Measurements from ENCODE around the gene PARP4.
"Not testable (repeated sequence)": the region's sequence is repeated elsewhere in the genome, so short reads cannot be mapped to it uniquely, and the experiment has no call there.

PARP4 gene

DNA sequence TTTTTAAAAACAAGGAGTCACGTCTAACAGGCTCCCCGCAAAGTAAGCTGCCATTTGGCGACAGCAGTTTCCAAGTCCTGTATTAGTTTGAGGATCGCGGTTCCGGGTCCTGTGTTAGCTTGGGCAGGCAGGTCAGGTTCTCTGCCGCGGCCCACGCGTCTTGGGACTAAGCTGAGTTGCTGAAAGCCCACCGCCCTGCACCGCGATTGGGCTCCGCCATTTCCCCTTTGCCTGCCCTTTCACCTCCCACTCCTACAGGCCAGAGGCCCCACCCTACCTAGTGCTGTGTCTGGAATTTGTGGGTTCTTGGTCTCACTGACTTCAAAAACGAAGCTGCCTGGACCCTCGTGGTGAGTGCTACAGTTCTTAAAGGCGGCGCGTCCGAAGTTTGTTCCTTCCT, 6.8 kb downstream of the PARP4 start:
- no peak for DNase-seq (ENCODE audit: low read depth)

DNA sequence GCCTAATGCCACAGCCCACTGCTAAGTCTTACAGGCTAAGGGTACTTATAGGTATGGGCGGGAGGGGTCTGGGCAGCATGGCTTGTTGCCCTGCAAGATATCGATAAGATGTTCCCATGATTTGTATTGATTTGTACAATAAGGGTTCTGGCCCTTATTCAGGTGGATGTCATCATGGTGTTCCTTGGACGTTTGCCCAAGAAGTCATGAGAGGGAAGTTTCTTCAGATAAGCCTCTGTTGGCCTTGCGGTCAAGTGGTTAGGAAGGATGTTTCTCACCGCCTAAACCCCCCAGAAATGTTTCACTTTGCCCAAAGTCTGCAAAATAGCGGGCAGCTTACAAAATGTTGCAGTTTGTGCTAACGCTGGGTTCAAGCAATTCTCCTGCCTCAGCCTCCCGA, 7.3 kb downstream of the PARP4 start:
- DNase-seq (ENCODE audit: low read depth), result no peak

DNA sequence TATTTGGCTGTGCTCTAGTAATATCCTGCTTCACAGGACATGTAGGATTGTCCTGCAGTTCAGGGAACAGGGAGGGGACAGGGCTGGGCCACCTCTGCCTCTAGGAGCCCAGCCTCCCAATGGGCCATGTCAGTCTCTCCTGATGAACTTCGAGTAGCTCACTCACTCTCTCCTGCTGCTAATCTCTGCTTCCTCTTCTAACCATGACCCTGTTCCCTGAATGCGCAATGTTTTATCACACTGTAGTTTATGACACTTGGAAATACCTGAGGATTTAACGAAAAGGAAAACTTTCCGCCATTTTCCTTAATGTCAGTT, 9.2 kb downstream of the PARP4 start:
- DNase-seq (ENCODE audit: low read depth), result no peak

DNA sequence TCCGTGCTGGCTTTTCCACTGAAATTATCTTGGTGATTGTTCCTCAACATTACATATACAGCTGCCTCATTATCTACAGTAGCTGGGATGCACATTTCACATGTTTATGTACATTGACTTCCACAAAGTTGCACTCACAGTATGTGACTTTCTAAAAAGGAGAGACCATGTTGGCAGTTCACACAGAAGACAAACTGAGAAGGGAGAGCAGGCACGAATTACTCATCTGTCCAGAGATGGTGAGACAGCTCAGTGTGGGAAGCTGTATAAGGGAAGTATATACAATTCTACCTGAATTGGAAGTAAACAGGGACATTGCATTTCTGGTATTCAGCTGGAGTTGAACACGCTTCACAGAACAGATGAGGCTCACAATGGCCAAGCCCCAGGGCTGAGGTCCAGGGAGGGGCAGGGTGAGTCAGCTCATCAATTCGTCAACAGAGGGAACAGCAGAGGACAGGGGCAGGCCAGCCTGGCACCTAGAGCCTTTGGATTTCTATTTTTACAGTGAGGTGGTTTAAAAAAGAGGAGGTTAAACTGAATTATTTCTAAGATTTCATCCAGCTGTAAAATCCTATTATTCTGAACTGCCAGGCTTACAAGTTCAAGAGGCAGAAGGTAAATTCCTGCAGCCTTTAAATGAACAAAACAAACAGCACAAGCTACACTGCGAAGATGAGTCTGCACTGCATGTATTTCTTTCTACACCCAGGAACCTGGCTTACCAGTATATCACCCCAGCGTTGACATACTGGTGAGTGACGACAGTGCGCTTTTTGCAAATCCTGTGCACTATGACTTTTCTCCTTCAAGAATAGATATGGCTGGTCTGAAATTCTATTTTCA, 9.8 kb downstream of the PARP4 start:
- DNase-seq (ENCODE audit: low read depth), result no peak

DNA sequence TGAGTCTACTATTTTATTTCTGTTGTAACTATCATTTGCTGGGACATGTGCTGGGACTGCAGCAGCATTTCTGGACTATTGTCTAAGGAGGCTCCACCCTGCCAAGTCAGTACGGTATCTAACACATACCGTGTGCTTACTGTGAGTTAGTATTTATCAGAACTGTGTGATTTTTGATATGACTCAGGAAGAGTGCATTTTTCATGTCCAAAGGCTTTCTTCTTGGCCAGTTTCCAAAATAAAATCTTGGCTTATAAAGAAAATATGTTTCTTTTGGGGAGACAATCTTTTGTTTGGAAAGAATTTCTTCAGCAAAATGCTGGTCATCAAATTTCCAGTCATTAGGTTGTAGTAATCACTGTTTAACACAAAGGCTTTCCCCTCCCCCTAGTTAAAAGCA, 11.6 kb downstream of the PARP4 start:
- DNase-seq (ENCODE audit: low read depth), result no peak

DNA sequence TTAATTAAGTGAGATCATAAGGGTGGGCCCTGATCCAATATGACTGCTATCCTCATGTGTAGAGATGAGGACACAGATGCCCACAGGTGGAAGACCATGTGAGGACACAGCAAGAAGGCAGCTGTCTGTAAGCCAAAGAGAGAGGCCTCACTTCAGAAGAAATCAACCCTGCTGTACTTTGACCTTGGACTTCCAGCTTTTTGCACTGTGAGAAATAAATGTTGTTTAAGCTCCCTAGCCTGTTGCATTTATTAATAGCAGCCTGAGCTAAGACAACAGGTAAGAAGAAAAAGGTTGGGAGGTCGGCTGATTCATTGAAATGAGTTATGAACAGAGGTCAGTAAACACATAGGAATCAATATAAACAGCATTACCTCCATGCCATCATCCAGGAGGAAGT, 14.8 kb downstream of the PARP4 start:
- DNase-seq (ENCODE audit: low read depth), result no peak

DNA sequence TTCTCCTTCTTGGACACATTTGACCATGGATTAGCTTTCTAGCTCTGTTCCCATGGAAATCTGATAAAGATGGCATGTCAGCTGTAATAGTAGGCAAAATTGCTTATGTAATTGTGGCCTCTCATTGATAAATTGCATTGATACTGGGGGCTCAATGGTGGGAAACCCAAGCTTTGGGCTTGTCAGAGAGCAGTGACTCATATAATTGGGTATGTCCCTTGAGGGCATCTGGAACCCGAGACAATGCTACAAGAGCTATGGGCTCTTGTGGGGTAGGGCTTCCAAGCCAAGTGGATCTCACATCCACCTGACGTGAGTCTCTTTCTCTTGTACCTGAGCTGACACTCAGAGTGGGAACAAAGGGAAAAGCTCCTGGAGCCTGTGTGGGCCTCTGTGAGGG, 16.3 kb downstream of the PARP4 start:
- DNase-seq (ENCODE audit: low read depth), result not testable (repeated sequence)

DNA sequence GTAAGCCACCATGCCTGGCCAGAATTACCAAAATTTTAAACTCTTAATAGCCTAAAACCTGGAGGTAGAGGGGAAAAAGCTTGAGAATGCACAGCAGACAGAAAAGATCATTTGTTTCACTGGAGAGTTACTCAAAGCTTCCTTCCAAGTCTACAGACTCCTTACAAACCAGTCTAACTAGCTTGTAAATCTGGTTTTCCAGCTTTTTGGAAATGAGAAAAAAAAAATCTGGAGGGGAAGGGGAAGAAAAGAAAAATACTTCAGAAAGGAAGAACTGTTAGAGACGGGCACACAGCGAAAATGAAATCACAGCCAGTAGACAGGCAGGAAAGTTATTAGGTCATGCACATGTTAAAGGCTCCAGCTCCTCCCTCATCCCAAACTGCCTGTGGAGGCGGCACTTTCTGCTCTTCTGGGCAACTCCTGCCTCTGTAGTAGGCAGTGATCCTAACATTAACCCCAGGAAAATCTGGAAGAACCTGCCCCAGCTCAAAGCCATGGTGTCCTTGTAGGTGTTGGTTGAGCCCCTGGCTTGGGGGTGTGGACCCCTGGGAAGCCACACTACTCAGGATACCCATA, 17.3 kb downstream of the PARP4 start:
- no peak for DNase-seq (ENCODE audit: low read depth)

DNA sequence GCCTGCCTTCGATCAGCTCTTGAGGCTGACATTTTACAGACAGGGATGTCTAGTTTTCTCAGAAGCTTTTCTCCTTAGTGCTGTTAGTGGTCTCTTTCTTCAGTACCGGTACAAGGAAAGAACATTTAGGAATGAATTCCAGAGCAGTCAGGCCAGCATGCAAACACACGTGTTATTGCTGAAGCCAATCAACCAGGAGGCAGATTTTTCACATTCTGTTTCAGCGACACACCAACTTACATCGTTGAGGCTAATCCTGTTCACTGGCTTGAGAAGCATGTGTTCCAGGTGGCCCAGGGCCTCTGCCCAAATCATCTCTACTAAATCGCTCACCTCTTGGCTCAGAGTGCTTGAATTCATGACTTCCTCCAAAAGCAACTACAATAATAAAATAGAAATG, 19.2 kb downstream of the PARP4 start:
- DNase-seq (ENCODE audit: low read depth), result no peak

DNA sequence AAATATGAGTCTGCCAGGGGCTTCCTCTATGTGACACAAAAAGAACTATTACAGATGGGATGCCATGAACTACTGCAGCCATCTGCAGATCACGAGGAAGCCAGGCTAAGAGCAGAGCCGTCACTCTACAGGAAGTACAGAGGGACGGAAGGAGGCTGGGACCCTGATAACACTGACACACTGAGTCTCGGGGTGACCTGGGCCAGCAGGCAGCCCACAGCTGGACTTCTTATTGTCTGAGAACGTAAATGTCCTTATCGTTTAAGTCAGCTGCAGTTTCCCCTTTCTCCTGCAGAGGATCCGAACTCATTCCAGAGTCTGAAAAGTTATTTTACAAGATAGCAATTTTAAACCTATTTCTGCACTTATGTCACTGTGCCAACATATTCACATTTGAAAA, 20.7 kb downstream of the PARP4 start:
- no peak for DNase-seq (ENCODE audit: low read depth)

DNA sequence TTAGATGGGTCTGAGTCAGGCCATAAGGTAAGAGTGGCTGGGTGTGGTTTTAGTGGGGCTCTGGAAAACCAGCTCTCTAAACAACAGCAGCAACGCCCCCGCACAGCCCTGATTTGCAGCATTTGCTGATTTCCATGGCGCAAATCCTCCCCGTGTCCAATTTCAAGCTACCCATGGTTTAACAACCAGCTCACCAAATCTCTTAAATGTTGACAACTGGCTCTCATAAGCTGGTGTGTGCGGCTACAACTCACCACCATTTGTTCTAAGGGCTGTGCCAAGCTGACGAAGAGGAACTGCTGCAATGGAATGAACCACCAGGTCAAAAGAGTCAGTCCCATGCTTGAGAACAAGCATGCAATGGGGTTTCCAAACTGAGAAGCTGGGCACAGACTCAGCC, 22.9 kb downstream of the PARP4 start:
- no peak for DNase-seq (ENCODE audit: low read depth)

DNA sequence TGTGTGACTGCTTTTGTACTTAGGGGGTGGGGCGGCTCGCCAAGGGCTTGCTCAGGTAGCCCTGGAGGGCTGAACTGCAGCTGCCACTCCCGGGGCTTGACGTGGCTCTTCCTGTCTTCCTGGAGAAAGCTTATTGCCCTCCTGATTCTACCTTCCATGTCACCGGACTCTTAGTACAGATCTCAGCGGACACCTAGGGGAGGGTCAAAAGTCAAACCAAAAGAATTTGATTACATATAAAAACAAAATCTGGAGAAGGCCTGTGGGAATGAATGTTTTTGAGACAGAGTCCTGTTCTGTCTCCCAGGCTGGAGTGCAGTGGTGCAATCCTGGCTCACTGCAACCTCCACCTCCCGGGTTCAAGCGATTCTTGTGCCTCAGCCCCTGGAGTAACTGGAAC, 24.5 kb downstream of the PARP4 start:
- not testable (repeated sequence) for DNase-seq (ENCODE audit: low read depth)

DNA sequence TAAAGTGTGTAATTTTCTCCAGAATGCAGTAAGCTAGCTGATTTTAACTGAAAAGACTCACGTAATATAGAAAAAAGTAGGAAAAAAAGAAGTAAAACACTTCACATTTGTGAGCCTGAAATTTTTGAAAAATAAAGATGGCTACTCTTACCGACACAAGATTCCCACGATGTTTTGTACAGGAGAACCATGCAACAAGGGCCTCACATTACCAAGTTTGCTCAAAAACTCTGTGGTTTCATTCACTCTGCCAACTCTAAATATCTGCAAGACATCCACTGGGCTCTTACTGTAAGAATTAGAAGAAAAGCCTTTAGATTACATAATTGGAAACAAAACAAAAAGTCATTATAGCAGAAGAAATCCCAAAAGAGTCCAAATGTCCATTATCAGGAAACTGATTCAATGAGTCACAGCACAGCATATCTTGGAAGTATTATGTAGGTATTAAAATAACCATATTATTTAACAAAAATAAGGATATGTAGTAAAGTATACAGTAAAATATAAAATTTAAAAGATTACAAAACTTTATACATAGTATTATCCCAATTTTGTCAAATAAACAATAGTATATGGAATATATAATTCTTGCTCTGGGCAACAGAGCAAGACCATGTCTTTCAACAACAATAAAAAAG, 26.4 kb downstream of the PARP4 start:
- not testable (repeated sequence) for DNase-seq (ENCODE audit: low read depth)

DNA sequence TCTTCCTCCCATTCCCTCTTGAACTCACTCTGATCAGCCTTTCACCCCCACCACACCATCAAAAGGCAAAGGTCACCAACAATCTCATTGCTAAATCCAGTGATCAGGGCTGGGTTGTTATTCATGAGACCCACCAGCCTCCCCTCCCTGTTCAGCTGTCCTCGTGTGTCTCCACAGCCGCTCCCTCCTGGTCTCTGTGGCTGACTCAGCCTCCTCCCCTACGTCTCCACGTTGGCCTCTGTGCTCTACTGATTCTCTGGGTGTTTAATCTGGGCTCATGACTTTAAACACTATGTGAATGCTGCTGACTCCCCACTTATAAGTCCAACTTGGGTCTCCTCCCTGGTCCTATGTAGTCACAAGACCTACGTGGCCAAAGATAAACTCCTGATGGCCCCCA, 38.9 kb downstream of the PARP4 start:
- no peak for DNase-seq (ENCODE audit: low read depth)

DNA sequence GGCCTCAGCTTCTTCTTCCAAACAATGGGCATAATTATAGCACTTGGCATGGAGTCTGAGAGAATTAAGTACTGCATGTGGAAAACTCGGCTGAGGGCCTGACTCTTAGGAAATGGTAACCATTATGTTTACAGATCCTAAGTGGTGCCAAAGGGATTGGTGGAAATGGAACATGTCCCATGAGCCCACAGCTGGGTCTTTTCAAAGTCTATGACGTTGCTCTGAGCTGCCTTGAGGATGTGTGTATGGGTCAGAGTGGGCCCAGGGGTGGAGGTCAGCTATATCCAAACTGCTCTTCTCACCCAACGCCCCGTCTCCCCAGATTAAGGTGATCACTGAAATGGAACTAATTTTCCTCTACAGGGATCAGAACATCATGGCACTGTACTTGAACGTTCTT, 40.4 kb downstream of the PARP4 start:
- DNase-seq (ENCODE audit: low read depth), result not testable (repeated sequence)

DNA sequence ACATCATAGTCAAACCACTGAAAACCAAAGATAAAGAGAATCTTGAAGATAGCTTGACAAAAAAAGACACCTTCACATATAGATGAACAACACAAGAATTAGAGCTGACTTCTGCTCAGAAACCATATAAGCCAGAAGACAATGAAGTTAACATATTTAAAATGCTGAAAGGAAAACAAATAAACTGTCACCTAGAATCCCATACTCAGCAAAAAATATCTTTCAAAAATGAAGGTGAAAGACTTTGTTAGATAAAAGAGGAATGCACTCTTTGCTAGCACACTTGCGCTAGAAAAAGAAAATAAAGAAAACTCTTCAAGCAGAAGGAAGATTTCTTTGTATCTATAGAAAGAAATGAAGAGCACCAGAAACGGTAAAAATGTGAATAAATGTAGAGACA, 49.5 kb downstream of the PARP4 start:
- DNase-seq (ENCODE audit: low read depth), result no peak

DNA sequence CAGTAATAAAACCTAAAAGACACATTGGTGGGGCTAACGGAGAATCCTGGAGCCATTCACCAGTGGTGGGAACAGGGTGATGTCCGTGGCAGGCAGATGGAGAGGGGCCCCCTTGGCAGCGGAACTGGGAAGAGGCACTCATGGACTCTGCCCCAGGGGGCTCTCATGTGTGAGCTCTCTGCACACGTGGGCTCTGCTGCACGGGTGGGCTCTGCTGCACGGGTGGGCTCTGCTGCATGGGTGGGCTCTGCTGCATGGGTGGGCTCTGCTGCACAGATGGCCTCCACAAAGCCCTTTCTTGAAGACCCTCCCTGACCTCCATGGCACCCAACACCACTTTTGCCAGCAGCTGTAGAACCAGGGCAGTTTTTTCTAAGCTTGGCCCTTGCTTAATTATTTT, 52.3 kb downstream of the PARP4 start:
- no peak for DNase-seq (ENCODE audit: low read depth)

DNA sequence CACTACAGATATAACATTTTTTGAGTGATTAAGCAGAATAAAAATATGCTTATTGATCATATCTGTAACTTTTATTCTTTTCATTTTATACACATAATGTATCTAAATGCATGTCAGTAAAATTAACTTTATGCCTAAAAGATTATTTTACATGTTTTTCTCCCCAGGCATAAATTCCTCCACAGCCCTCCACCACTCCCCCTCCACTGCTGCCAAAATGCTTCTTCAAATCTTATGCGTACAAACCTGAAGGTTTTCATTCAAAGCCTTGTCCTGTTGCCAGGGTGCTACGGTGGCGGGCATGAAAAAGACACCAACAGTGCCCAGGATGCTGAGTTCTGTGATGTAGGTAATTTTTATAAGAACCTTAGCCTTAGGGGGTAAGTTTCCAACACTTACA, 52.9 kb downstream of the PARP4 start:
- no peak for DNase-seq (ENCODE audit: low read depth)

DNA sequence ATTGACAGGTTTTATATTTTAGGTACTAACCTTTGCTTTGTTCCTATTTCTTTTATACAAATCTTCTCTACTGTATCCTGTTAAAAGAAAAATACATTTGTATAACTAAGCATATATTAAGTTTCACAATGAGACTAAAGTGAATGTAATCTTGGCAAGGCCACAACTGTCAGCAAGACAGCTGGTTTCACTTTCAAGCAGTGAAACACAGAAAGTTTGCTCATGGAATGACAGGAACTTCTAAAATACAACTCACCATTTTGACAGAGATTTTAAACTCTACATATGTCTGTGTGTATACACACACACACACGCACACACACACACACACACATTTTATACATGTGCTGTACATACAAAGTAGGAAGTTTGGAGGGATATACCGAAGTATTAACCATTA, 53.3 kb downstream of the PARP4 start:
- DNase-seq (ENCODE audit: low read depth), result peak; percentile 43

DNA sequence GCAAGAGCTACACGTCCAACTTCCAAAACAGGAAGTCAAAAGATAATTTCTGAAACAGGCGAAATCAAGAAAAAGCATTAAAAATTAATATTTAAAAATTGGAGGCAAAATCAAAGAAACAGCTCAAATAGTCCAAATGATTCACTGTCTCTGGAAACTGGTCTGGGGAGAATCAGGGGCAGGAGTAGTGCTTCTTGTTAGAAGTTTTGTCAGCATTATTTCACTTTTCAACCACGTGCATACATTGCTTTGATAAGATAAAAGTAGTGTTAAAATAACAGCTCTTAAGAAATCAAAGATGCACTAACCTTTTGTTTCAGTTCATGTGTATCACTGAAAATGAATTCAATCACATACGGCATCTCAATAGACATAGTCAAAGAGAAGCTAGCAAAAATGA, 53.8 kb downstream of the PARP4 start:
- DNase-seq (ENCODE audit: low read depth), result no peak

DNA sequence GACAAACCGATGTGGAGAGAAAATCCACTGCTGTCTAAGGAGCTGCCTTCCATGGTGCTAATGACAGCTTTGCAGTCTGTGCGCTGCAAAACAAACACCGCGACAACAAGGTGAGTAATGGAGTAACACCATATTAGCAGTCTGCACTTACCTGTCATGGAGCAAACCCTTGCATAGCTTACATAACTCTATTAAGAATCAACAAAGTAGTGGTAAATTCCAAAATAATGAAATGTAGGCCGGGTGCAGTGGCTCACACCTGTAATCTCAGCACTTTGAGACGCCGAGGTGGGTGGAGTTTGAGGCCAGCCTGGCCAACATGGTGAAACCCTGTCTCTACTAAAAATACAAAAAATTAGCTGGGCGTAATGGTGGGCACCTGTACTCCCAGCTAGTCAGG, 56.2 kb downstream of the PARP4 start:
- no peak for DNase-seq (ENCODE audit: low read depth)

DNA sequence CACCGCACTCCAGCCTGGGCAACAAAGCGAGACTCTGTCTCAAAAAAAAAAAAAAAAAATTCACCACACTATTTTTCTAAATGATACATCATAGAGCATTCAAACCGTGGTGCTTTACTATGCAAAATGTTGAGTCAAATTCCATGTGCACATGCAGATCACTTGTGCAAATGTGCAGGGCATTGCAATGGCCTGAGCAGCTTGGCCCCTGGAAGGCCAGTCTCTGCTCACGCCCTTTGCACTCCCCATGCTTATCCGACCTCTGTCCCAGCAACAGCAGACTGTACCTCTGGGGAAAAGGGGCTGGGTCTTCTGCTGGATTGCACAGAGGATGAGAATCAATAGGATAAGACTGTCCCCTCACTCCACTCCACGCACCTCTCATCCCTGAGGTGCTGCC, 58.5 kb downstream of the PARP4 start:
- DNase-seq (ENCODE audit: low read depth), result no peak

DNA sequence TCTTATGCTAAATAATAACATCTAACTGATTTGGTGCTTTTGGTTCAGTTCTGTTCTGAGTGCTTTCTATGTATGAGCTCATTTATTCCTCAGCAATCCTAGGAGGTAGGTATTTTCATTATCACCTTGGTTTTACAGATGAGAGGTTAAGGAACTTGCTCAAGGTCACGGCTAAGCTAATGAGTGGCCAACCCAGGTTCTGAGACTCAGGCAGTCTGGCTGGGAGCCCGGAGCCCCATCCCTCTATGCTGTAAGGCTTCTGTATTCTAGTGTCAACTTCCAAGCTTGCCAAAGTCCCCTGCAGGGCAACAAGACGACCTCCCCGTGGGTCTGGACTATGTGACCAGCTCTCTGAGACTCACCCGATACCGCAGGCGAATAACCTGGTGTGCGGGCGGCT, 60.5 kb downstream of the PARP4 start:
- DNase-seq (ENCODE audit: low read depth), result no peak

DNA sequence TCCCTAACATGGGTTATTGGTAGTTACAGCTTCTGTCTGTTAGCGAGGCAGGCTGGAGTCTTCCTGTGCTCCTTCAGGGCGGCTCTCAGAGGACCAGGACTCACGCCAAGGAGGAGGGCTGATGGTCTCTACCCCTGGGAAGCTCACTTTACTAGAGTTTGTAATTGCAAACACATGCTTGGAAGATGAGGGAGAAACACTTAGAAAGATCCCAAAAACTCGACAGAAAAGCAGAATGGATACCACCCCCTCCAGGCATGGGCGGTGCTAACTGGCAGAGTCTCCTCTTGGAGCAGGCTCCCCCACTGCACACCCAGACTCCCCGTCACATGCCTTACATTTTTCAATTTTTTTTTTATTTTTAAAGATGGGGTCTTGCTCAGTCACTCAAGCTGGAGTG, 62.0 kb downstream of the PARP4 start:
- DNase-seq (ENCODE audit: low read depth), result no peak
